HTR-8/SVneo (cell line): ENCODE data around the gene ARMH3.

Experiments used
- DNase-seq: peaks from one replicate; pipeline ENCODE4 v3.0.0; 2011; ENCODE audit warnings: low spot score, mixed read lengths; ENCODE audit not compliant: insufficient read length
- FAIRE-seq: peaks from 2 replicates; lab custom pipeline; 2011; peaks lifted over from hg19 to GRCh38; lab: Jason Lieb, UNC

Gene ARMH3

DNA sequence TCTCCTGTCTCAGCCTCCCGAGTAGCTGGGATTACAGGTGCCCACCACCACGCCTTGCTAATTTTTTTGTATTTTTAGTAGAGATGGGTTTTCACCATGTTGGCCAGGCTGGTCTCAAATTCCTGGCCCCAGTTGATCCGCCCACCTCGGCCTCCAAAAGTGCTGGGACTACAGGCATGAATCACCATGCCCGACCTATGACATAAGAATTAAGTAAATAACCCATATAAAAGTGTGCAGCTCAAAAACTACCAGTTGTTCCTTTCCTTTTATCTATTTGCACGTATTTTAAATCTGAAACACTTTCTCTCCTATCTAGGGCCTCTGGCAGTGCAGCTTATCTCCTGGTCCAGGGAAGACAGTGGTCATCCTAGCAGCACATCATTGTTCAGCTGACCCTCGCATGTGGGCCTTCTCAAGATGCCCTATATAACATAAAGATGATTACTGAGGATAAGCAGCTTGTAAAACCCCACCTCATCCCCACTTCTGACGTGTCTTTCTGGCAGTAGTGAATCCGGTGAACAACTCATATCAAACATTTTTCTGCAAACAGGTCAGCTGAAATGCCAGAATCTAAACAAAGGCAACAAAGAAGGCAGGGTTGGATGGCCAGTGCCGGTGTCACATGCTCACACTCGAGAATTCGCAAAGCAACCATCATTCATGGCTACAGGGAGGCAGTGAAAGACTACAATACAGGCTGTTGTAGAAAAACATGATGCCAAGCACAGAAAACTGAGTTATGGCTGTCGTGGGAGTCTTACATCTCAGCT, 176.3 kb downstream of the ARMH3 start:
- FAIRE-seq, result no peak
- peak; percentile 37 for DNase-seq

DNA sequence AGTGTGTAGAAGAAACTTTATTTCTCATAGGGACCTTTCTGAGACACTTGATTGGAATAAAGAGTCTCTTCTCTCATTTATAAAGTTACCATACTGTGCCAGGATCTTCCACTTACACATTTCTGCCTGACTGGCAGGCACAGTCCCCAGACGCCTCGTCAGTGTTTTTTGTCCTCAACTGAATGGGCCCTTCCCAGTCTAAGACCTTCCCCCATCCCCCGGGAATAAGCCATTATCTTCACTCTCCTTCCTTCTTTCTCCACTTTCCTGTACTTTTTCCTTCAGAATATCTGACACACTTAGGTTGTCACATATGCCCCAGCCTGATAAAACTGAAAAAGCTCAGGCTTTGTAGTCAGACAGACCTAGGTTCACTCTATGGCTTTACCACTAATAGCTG, 177.1 kb downstream of the ARMH3 start:
- FAIRE-seq (no peak), DNase-seq (no peak)

DNA sequence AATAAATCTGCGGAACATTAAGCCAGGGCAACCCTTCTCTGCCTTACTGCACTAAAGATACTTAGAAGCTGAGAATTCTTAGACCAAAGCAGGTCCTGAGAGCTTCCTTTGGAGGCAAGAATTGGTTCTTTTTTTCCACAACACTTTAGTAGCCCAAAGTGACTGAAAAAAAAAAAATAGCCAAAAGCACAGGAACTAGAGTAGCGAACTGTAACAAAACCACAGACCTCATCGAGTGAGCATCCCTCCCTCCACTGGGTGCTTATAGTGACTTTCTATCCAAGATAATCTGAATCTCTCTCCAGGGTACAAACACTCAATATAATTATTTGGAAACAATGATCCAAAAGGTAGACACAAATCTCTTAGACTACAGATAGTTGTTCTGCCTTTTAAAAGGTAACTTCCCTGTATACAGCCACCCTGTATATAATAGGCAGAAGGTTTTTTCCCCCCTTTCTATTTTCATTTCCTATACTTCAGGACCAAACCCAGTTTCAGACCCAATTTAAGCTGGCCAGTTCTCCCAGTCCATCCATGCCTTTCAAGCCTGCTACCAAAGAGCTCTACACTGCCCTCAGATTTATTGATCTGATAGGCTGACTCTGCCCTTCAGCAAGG, 180.8 kb downstream of the ARMH3 start:
- FAIRE-seq (no peak), DNase-seq (no peak)

DNA sequence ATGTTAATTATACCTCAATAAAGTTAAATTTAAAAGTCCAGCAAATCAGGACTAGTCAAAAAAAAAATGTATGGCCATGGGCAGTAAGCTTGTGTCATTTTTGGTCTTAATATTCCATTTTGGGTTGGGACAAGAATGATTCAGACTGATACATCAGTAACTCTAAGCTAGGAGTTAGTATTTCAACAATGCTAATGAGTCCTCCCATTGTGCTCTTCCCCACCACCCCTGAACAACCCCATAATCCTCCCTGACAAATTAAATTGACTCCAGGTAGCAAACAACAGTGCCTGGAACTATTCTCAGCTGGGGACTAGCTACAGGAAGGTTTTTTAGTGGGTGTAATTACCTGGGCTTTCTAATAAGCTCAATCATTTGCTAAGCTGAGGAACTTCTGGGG, 181.7 kb downstream of the ARMH3 start:
- FAIRE-seq, result no peak

DNA sequence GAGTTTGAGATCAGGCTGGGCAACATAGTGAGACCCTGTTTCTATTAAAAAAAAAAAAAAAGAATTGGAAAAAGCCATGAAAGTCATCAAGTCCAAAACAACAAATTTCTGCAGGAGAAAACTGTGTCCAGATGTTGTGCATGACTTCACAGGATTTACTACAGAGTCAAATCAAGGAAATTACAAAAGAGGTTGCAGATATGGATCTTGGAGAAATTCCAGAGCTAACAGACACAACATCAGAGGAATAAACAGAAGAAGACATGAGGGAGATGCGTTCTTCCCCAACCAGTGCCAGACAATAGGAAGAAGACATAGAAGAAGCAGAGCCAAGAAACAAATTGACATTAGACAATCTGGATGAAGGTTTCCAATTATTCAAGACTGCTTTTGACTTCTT, 188.0 kb downstream of the ARMH3 start:
- DNase-seq (no peak), FAIRE-seq (no peak)

More for the DNA sequence above, 181.7 kb downstream of the ARMH3 start:
- no peak for DNase-seq

DNA sequence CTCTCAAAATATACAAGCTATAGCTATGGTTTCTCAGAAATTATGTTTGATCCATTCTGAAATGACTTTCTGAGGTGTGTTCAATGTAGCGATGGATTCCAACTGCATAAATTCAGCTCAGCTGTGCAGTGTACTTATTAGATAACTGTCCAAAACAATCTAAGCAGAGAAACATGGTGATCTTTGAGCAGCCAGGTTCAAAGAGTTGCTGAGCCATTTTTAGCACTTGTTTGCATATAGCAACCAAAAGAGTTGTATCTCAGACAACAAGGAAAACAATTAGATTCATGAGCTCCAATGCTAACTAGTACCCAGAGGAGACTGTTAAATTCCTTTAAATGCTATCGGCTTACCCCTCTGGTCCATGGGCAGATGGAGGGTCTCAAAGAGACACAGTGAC, 196.4 kb downstream of the ARMH3 start:
- FAIRE-seq, result no peak

DNA sequence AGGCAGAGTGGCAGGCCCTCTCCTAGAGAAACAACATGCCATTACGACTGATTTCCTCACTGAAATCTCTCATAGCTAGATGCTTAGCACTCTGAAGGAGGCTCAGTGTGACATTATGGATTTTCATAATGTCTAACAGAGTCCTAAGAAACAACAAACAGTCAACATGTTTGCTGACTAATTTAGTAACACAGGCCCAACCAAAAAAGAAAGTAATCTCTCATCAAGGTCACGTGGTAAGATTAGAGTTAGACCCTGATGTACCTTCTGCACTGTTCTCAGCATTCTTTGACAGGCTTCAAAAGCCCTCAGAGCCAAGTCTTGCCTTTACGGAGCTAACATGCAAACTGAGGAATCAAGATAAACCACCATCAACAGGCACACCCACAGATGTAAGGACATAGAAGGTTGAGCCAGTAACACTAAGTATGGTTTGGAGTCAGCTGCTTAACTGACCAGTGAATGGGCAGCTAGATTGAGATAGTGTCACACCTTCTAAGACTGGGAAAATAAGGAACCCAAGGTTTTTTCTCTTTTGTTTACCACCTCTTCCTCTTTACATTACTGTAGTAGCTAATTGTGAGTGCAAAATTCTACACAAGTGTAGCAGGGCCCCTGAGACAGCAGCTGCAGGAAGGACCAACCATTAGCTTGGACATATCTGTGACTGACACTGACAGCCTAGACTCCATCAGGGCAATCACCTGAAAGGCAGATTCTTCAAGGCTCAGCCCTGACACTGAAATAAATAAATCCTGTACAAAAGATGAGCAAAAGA, 197.1 kb downstream of the ARMH3 start:
- FAIRE-seq (no peak), DNase-seq (no peak)

More for the DNA sequence above, 196.4 kb downstream of the ARMH3 start:
- DNase-seq, result no peak

DNA sequence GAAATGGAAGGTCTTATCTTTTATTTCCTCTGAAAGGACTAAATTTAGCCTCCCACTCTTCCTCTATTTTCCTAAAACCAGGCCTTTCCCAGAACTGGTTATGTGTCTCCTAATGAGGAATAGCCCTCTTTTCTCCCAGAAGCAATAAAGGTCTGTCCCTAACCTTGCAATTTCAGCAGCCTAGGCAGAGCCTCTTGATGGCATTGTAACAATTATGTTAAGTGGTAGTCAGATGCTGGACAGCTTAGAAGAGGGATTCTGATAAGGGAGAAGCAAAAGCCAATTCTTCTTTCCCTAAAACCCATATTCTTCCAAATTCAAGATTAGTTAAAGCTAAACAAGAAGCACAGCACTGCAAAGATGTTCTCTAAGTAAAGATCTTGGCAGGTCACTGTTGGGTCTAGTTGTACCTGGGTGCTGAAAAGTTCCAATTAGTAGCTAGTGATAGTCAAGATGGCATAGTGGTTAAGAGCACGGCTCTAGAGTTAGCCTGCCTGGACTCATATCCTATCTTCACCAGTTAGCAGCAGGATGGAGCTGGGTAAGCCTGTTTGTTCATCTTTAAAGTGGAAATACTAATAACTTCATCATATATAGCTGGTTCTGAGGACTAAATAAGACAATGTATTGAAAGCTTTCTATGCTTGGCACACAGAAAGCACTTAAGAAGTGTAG, 198.0 kb downstream of the ARMH3 start:
- DNase-seq (no peak), FAIRE-seq (no peak)

DNA sequence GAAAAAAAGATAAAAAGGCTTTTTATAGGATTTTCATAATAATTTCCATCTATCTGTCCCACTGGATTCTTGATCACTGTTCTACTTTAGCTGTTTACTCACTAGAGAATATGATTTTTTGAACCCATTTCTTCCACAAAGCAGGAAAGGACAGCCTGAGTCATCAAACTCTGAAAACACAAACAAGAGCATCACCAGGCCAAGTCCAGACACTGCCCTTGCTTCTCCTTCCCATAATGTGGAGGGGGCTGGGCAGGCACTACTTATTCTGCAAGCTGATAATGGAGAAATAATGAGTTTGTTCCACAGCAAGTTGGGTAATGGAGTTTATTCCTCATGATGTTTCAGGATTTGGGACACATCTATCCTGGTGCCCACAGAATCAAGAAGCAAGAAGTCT, 199.3 kb downstream of the ARMH3 start:
- no peak for FAIRE-seq
- no peak for DNase-seq

DNA sequence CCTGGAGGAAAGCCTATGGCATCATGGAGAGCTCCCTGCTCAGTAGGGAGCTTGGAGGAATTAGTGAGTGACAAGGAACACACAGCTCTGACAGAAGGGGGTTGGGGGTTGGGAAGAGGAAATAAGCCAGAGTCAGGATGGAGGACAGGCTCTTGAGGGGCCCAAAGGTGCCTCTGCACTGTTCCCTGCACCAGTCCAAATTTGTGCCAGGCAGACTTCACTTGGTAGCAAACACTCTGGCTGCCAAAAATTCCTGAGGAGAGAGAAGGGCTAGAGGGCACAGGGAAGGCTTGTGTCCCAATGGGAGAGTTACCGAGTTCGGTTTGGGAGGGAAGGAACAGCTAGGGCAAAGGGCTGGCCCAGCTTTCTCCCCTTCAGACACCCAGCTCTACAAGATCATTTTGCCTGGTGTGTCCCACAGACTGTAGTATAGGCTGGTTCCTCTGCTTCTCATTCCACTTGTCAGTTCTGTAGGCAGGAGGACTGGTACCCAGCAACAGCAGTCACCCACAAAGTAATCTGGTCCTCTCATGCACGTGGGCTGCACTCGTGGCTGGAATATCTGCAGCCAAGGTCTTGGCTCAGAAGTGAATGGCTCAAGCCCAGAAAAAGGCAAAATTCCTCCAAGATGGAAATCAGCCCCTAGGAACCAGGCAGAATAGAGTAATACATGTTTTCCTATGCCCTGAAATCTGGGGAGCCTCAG, 204.4 kb downstream of the ARMH3 start:
- DNase-seq (no peak), FAIRE-seq (no peak)

DNA sequence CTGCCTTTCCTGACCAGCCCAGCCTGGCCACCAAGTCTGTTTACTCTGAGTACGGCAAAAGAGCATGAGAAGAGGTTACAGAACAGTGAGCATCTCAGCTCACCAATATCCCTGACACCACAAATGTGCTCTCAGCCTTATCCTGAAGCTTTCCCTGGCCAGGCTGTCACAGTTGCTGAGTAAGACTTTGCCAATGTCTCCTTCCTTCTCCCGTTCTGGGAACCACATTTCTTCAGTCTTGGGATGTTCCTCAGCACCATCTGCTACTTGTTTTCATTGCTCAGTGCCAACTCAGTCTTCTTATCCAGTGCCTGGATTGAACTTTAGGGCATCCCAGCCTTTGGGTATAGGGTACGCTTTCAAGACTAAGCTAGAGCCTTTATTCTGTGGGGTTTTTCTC, 205.2 kb downstream of the ARMH3 start:
- DNase-seq (no peak), FAIRE-seq (no peak)

DNA sequence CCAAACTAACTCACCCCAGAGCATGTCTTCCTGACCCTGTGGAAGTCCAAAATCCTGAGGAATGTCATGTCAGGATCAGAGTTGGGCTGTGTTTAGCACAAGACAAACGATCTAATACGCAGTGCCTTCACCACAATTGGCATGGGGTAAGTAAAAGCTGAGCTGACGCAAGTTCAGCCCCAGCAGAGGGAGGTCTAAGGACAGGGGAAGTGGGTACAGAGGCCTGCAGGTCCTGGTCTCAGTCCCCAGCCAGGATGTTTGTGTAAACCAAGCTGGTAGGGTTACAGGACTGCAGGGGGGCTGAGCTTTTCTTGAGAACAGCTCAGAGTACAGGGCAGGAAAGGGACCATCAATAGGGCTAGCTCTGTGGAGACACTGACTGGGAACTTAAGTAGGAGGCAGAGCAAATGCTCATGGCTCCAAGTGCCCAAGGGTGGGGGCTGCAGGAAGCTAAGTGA, 207.1 kb downstream of the ARMH3 start:
- DNase-seq (no peak), FAIRE-seq (no peak)

DNA sequence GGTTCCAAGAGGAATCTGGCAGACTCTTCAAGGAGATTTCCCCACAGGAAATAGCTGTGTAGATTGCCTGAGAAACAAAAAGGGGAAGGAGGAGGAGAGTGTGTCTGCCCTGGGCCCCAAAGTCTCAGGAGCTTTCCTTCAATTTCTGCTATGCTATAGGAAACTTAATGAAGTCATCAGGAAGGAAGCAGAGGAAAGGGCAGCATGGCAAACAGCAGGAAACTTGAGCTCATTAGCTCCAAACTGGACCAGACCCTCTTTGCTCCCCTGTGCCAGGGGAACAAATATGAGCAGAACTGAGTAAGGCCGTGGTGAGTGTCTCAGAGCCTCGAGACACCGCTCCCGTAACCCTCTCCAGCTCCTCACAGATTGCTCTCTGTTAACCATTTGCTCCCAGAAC, 207.6 kb downstream of the ARMH3 start:
- no peak for FAIRE-seq
- DNase-seq, result no peak

DNA sequence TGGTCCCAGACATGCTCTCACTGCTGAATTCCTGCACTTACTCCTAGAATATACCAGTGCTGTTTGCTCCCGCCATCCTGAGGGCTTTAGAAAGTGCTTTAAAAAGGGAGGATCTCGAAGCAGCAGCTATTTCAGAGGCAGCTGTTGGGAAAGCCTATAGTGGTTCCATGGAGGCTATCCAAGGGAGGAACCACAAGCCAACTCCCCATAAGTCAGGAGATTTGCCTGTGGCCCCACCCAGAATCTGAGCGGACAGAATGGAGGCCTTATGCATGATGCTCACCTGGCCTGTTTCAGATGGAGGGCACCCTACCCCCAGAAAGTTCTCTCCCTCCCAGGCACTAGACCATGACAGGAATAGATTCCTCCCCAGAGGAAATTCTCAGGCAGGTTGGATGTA, 210.1 kb downstream of the ARMH3 start:
- FAIRE-seq (no peak), DNase-seq (no peak)

DNA sequence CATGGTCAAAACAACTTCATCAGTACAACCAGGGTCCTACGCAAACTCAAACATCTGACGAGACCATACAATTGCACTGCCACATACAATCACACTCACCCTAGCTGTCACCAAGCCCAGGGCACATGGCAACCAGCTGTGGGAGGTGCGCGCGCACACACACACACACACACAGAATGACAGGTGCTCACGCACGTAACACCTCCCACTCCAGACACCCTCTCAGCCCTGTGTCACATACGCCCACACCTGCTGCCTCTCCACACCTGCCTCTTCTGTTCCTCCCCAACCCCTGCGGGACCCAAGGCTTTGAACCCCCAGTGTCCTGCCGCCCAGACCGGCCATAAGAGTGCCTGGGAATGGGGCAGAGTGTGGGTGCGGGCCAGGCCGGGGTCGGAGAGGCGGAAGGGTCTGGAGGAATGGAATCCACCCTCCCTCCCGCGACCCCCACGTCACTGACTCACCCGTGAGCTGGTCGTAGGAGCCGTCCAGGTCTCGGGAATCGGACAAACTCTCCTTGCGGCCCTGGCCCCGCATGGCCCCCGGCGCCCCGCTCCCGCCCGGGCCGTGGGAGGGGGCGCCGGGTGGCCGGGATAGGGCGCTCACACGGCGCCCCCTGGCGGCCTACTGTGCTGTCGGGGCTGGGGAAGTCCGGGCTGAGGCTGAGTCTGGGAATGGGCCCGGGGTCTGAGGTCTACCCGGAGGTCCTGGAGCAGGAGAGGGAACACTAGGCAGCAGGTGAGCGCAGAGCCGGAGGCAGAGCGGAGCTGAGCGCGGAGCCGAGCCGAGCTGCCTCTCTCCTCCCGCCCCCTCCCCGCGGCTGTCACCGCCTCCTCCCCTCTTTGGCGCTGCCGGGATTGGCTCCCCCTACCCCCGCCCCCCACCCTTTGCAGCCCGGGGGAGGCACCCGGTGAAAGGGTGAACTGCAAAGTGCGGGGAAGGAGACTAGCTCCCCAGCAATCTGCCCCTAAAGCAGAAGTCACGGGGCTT, 212.6 kb downstream of the ARMH3 start, which contains the start of gene KCNIP2:
Gene KCNIP2, minus strand, starts transcription at position 769 of the 990 bp plus-strand sequence. Its CDS starts 232 bp downstream, at position 537.
- DNase-seq, result no peak

DNA sequence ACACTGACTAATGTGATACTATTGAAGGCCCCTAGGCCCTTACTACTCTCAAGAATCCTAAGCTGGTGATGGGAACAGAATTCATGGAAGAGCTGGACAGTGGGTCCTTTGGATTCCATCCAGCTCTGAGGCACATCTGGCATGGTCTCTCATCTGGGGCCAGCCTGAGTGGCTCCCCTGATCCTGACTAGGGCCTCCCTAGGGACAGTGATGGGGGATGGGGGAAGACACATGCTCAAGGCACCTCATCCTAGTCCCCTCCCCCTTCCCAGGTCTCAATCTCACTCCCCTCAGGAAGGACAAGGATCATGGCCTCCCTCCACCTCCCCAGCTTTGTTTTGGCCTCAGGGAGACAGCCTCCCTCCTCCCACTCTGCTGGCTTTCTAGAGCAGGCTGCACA, 214.1 kb downstream of the ARMH3 start:
- FAIRE-seq (no peak), DNase-seq (no peak)

More for the DNA sequence above, 212.6 kb downstream of the ARMH3 start, which contains the start of gene KCNIP2:
- FAIRE-seq, result no peak

DNA sequence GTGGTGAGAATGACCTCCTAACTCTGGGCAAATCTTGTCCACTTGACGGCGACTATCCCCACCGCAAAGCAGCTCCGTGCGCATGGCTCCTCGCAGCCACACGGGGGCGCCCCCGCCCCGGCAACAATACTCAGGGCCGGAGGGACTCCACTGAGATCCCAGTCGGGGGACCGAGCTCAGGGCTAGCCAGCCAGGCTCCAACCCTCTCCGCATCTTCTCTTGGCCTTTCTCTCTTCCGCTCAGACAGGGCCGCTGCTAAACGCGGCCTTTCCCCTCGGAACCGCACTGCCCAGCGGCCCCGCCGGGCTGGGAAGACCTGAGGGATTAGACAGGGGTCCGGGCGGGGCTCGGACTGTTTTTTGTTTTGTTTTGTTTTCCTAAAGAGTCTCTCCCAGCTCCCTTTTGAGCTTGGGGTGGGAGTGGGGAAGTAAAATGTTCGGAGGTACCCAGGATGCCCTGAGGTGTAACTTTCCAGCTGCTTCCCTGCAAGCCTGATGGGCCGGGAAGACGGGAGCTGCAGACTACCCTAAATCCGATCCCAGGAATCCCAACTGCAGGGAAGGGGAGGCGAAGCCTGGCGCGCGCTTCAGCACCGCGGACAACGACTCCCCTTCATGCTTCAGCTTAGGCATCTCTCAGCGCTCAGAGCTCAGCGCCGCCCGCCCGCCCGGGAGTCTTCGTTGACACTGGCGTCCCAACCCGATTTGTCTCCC, 215.1 kb downstream of the ARMH3 start:
- DNase-seq, result peak; percentile 94
- no peak for FAIRE-seq

DNA sequence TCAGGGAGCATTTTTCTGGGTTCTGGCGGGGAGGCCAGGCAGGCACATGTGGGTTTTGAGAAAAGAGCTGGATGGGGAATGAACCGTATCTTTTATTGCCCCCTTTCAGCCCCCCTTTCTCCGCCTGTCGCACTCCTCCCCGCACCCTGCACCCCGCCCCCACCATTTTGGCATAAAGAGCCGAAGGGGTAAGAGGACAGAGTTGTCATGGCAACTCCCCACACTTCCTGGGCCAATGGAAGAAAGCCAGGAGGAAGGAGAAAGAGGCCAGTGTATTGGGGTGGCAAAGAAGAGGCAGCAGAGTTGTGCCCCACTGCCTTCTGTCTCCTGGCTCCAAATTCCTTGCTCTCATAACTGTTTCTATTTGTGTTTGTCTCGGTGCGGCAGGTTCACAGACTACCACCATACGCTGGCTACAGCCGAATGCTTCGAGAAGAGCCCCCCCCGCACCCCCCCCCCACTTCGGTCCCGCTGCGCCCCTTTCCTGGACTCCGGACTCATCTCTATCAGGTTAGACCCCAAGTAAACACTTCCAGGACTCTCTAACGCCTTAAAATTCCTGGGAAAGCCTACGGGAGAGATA, 215.8 kb downstream of the ARMH3 start:
- FAIRE-seq, result no peak
- no peak for DNase-seq
